Measurements from ENCODE around the gene TAS2R40.
"Not testable (repeated sequence)": the region's sequence is repeated elsewhere in the genome, so short reads cannot be mapped to it uniquely, and the experiment has no call there.

The TAS2R40 gene

GRCh38 chr7:143221737-143222136, at the start of gene TAS2R40:
Gene TAS2R40, plus strand, starts transcription at chr7:143222037. Its CDS starts 42 bp downstream, at chr7:143222079.
- TF ChIP-seq CTCF (IDR thresholded peaks at IDR 0.05; ENCODE audit: low read depth, low read length, missing control alignments): no peak
- no peak for DNase-seq (ENCODE audit: extremely low read depth, low read depth)
- no peak within 1 kb of the TSS for H3K4me3 ChIP-seq (replicated peaks; ENCODE audit: low read depth, low read length)

DNA sequence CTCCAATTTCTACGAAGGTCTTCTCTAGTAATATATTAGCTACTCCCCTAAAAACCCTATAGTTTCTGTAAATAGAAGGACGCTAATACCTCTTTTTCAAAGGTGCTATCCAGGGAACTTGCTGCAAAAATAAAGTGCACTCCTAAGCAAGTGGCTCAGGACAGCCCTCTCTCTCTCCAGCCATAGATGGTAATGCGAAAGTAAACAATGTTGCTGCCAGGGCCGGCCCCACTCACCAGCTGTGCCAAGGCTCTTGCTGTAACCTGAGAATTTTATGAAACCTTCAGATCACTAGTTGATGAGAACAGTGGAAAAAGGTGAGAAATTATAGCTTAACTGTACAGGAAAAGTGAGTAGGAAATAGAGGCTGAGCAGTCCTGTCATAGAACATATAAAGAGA, 49.5 kb upstream of the TAS2R40 start:
- H3K4me3 ChIP-seq (replicated peaks; ENCODE audit: low read depth, low read length): no peak overlapping the region
- TF ChIP-seq CTCF (IDR thresholded peaks at IDR 0.05; ENCODE audit: low read depth, low read length, missing control alignments): no peak
- no peak for DNase-seq (ENCODE audit: extremely low read depth, low read depth)

DNA sequence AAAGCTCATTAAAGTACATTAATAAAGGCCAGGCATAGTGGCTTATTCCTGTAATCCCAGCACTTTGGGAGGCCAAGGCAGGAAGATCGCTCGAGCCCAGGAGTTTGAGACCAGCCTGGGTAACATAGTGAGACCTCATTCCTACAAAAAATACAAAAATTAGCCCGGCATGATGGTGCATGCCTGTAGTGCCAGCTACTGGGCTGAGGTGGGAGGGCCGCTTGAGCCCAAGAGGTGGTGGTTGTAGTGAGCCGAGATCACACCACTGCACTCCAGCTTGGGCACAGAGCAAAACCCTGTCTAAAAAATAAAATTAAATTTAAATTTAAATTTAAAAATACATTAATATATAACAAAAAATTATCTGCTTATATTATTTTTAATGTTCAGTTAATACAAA, 45.7 kb upstream of the TAS2R40 start:
- no peak for TF ChIP-seq CTCF (IDR thresholded peaks at IDR 0.05; ENCODE audit: low read depth, low read length, missing control alignments)
- no peak for DNase-seq (ENCODE audit: extremely low read depth, low read depth)
- H3K4me3 ChIP-seq (replicated peaks; ENCODE audit: low read depth, low read length): no peak overlapping the region

DNA sequence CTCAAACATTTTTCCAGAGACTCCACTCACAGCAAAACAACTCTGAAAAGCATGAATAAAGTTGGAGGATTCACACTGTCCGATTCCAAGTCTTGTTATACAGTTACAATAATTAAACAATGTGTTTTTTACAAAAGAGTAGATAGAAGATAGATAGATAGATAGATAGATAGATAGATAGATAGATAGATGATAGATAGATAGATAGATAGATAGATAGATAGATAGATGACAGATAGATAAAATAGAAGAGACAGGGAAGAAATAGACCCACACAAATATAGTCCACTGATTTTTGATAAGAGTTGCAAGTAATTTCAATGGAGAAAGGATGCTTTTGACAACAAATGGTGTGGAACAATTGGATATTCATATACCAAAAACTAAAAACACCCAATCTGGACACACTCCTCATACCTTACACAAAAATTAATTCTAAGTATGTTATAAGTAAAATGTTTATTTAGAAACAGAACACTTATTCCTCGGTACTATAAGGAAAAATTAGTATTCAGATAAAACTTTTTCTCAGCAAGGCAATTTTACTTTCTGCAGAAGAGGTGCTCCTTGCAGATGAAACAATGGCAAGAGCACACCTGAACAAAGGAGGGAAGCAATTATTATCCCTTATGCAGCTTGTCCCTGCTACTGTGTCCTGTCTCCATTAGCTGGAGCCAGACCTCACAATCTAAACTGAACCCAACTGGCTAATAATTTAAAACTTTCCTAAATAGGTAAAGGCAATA, 44.3 kb upstream of the TAS2R40 start:
- H3K4me3 ChIP-seq (replicated peaks; ENCODE audit: low read depth, low read length): no peak overlapping the region
- TF ChIP-seq CTCF (IDR thresholded peaks at IDR 0.05; ENCODE audit: low read depth, low read length, missing control alignments): no peak
- DNase-seq (ENCODE audit: extremely low read depth, low read depth): no peak

GRCh38 chr7:143180771-143181170, 41.1 kb upstream of the TAS2R40 start:
- not testable (repeated sequence) for H3K4me3 ChIP-seq (replicated peaks; ENCODE audit: low read depth, low read length); DNase-seq (ENCODE audit: extremely low read depth, low read depth)

- TF ChIP-seq CTCF (IDR thresholded peaks at IDR 0.05; ENCODE audit: low read depth, low read length, missing control alignments): no peak
- H3K4me3 ChIP-seq (replicated peaks; ENCODE audit: low read depth, low read length): no peak overlapping the region
- no peak for DNase-seq (ENCODE audit: extremely low read depth, low read depth)
Measured at GRCh38 chr7:143181349-143181748, 40.5 kb upstream of the TAS2R40 start.

DNA sequence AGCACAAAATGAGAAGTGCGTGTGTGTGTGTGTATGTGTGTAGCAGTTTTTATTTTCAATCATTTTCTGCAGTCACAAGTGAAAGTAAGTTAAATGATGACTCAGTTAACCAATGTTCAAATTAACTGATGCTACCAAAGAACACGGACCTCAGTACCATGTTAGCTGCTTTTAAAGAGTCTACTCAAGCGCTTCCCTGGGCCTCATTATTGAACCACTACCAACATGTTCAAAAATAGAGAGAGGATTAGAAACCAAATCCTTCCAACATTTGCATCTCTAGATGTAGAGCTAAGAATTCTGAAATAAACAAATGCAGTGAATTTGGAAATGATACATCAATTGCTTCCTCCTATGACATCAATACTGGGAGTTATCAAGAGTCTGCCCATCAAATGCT, 38.8 kb upstream of the TAS2R40 start, which contains the start of gene TAS2R39:
Gene TAS2R39, plus strand, starts transcription at position 396 of the 400 bp plus-strand sequence. Its CDS starts 0 bp downstream, at position 396.
- no peak within 1 kb of the TSS for H3K4me3 ChIP-seq (replicated peaks; ENCODE audit: low read depth, low read length)
- no peak for DNase-seq (ENCODE audit: extremely low read depth, low read depth)
- no peak for TF ChIP-seq CTCF (IDR thresholded peaks at IDR 0.05; ENCODE audit: low read depth, low read length, missing control alignments)
